ENCODE results near the gene YDJC.
A peak's percentile ranks its signal among the peaks of the same experiment; 100 is the strongest.
"Not testable (repeated sequence)": the region's sequence is repeated elsewhere in the genome, so short reads cannot be mapped to it uniquely, and the experiment has no call there.

The YDJC gene

GRCh38 chr22:21651521-21652009, 21.7 kb upstream of the YDJC start:
- no peak for DNase-seq

DNA sequence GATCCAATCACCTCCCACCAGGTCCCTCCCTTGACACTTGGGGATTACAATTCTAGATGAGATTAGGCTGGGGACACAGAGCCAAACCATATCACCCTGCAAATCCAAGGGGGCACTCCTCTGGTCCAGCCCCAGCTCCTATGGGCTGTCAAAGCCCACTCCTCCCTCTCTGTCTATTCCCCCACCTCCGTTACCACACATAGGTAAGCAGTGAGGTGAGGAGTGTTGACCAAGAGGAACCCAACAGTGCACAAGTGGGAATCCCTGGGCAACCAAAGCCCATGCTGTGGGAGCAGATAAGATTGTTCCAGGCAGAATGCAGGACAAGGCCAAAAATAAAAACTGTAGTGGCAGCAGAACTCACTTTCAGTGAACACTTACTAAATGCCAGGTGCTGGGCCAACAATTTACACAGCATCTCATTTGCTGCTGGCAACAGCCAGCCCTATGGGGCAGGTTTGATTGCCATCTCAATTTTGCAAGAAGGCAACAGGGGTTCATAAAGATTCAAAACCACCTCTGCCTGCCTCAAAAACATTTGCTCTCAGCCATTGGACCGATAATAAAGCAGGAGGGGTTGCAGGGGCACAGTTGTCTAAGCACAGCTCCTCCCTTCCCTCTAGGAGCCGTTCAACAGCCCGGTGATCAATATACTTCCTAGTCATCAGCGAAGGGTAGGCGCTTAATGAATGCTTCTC, 21.1 kb upstream of the YDJC start:
- no peak for DNase-seq

DNA sequence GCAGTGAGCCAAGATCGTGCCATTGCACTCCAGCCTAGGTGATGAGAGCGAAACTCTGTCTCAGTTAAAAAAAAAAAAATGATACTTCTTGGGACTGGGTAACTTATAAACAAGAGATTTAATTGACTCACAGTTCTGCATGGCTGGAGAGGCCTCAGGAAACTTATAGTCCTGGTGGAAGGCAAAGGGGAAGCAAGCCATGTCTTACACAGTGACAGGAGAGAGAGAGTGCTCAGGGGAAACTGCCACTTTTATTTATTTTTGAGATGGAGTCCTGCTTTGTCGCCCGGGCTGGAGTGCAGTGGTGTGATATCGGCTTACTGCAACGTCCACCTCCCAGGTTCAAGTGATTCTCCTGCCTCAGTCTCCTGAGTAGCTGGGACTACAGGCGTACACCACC, 20.5 kb upstream of the YDJC start:
- no peak for DNase-seq

- peak; percentile 84 for DNase-seq
Observed at GRCh38 chr22:21646608-21647590, 17.1 kb upstream of the YDJC start.

DNA sequence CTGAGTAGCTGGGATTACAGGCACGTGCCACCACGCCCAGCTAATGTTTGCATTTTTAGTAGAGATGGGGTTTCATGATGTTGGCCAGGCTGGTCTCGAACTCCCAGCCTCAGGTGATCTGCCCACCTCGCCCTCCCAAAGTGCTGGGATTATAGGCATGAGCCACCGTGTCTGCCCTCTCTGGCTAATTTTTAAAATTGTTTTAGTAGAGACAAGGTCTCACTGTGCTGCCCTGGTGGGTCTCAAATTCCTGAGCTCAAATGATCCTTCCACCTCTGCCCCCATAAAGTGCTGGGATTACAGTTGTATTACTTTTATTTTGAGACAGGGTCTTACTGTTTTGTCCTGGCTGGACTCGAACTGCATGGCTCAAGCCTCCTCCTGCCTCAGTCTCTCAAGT, 15.7 kb upstream of the YDJC start:
- not testable (repeated sequence) for DNase-seq

GRCh38 chr22:21643533-21644357, 13.9 kb upstream of the YDJC start:
- no peak for DNase-seq

DNA sequence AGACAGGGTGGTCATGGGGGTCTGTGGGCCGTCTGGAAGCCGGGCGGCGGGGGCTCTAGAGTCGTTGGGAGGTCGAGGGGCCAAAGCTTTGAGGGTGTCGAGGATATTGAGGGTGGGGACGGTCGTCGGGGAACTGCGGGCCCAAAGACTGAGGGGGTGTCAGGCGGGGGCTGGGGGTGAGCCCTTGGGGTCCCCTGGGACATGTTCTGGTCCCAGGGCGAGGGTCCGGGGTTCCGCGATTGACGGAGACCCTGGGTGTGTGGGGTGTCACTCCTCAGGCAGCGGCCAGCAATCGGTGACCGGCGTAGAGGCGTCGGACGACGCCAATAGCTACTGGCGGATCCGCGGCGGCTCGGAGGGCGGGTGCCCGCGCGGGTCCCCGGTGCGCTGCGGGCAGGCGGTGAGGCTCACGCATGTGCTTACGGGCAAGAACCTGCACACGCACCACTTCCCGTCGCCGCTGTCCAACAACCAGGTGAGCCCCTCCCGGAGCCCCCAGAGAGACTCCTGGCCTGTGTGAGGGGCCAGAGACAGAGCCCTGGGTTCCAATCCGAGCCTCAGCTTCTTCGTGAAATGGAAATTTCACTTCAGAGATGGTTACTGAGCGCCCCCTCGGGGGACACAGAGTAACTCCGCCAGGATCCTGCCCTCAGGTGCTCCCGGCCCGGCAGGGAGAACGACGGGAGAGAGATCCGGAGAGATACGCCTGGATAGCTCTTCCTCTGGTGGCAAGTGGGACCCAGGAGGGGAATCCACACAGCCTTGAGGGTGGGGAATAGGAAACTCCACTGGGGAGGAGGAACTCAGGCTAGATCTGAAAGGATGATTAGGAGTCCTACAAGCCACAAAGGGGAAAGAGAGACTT, 13.0 kb upstream of the YDJC start:
- peak; percentile 72 for DNase-seq

GRCh38 chr22:21641789-21642583, 12.2 kb upstream of the YDJC start, which contains the start of gene SDF2L1:
Gene SDF2L1 (plus strand): TSS chr22:21642302. CDS start chr22:21642337, 35 bp downstream.
- peak; percentile 98 for DNase-seq

DNA sequence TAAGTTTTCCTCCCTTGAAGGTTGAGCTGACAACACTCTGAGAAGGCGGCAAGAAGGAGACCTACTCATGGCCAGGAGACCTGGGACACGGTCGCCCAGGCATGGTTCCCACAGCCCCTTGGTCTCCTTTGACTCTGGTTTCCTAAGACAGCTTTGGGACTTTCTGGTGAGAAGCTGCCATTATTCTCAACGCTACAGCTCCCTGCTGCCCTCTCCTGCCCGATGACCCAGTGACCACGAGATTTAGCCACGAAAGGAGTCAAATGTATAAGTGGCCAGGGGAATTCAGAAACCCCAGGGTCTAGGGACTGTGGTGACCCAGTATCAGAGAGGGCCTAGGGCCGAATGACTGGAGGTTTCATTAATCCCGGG, 11.6 kb upstream of the YDJC start:
- no peak for DNase-seq

GRCh38 chr22:21640810-21641209, 11.0 kb upstream of the YDJC start:
- no peak for DNase-seq

DNA sequence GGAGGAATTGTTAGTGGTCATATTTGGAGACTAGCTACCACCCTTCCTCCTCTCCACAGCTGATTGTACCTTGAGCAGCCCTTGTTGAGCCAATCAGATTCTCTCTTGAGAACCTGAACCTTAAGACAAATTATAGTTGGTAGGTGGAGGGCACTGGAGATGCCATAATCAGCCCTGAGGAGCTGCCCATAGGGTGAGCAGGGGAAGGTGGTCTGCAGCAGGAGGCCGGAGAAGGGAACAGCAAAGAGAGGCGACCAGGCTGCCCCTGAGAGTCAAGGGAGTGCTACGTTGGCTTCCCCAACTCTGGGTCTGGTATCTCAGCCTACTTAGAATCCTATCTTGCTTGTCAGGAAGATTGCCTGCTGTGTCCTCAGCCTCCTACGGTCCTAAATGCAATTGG, 9.5 kb upstream of the YDJC start:
- DNase-seq = no peak

DNA sequence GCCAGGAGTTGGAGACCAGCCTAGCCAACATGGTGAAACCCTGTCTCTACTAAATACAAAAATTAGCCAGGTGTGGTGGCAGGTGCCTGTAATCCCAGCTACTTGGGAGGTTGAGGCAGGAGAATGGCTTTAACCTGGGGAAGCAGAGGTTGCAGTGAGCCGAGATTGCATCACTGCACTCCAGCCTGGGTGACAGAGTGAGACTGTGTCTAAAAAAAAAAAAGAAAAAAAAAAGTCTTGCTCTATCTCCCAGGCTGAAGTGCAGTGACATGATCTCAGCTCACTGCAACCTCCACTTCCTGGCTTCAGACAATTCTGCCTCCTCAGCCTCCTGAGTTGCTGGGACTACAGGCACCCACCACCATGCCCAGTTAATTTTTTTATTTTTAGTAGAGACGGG, 7.6 kb upstream of the YDJC start:
- not testable (repeated sequence) for DNase-seq

DNA sequence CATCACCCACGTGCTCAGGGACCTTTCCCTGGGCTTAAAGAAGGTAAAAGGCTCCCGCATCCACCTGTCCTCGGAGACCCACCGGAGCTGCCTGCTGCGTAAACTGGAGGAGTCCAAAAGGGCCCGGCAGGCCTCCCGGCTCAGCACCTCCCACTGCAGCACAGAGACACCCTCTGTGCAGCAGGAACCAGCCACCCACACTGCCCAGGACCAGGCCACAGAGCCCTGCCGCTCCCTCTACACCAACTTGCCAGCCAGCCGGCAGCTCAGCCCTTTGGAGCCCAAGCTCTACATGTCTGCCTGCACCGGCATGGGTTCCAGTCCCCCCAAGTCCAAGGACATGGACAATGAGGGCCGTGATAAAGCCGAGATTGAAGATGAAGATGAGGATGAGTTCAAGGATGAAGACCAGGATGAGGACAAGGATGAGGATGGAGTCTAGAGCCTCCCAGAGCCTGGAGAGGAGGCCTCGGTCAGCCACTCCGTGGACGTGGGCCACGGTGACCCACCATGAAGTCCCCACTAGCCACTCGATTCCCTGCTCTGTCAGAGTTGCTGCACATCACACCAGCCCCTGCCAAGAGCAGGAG, 6.9 kb upstream of the YDJC start:
- DNase-seq = no peak

DNA sequence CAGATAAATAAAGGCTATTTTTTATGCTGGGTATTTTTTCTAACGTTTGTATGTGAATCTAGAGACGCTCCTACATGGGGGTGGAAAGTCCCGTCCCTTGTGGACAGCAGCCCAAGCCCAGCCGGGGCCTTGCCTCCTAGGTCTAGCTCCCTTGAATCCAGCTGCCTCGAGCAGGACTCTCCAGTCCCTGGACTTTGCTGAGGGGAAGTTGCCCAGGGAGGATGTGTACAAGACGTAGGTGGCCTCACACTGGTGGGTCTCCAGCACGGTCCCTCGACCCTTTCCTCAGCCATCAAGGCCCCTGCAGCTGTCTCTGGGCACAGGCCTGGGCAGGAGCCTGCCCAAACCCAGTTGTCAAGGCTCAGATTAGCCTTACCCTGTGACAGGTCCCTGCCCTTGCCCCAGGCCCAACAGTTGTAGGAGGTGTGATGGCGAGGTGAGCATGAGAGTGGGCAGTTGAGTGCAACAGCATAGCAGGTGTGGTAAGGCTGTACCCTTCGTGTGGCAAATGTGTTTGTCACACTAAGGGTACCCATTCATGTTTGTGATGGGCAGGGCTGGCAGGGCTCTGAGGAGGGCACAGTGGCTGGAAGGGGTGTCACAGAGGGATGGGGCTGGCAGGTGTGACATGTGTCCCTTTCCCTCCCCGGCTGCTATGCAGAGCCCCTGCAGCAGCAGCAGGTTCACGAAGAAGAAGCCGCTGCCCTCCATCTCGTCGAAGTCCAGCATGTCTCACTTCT, 6.1 kb upstream of the YDJC start:
- no peak for DNase-seq

DNA sequence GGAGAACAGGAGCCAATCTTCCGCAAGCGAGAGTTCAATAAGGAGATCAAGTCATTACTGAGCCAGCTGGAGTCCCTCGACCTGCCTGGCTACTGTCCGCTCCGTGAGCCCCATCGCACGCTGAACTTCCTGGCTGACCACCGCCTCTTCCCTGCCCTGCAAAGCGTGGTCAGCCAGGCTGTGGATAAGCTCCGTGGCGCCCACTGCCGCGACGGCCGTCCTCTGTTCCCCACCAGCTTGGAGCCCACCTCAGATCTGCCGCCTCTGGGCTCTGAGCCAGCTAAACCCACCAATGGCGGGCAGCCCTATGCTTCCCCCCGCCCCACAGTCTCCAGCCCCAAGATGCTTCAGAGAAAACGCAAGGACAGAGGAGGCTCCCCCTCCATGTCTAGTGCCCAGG, 5.0 kb upstream of the YDJC start:
- no peak for DNase-seq

DNA sequence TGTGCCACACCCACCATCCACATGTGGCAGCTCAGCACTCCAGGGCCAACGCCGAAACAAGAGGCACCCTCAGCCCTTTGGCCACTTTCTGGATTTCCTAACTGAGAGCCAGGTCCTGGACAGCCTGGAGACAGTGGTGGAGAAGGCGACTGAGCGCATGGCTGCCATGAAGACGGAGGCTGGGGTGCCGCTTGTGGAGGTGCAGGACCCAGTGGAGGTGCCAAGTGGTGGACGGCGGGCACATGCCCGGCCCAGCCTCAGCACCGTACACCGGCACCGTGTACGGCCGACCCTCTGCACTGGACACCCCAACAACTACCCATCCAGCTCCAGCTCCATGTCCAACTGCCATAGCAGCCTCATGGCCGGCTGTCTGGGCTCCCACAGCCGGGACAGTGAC, 4.3 kb upstream of the YDJC start:
- DNase-seq = no peak

DNA sequence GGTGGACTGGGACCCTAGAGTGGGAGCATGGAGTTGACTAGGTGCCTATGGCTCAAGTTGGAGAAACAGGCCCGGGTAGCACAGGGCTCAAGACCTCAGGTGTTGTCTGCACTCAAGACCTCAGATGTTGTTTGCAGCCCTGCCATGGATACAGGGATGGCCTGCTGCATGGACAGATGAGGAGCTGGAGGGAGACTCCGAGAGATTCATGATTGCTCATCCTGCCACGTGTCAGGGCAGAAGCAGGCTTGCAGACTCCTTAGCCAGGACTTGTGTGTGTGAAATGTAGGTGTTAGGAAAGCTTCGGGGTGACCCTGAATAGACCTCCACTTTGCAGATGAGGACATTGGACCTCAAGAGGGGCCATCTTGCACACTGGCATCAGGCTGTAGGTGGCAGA, 3.7 kb upstream of the YDJC start:
- no peak for DNase-seq

GRCh38 chr22:21632931-21633330, 3.1 kb upstream of the YDJC start:
- no peak for DNase-seq

DNA sequence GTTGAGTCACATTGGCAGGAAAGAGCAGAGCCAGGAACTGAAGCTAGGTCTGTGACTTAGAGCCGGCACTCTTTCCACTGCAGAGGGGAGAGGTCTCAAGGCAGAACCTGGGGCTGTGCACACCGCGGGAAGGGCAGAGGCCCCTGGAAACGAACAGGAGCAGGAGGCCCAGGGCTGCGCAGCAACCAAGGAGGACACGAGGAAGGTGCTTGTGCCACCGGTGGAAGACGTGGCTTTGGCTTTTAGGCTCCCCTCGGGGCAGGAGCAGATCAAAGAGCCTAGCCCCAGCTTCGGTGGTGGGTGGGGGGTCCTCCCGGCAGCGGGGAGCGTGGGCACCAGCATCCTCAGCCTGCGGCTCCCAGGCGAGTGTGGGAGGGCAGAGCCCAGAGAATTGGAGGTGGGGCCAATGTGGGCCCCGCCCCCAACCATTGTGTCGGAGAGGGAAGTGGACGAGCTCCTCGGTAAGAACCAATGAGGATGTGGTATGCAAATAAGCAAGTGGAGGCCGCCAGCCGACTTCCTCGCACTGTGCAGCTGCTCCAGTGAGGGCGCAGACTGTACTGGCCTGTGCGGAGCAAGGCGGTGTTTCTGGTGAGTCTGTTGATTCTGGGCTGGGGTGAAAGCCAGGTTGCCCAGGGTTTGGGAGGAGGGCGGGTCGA, 2.5 kb upstream of the YDJC start, which contains the start of gene CCDC116:
Gene CCDC116 (plus strand): TSS at position 524 of the 659 bp plus-strand sequence. CDS start 422 bp downstream, outside the sequence.
- DNase-seq = peak; percentile 69

Data from CD4-positive, alpha-beta T cell treated with Interleukin-17A for 4 hours (primary cell).